WI38 (cell line): ENCODE measurements around the gene CNIH3.
A peak's percentile ranks its signal among the peaks of the same experiment; 100 is the strongest.

Experiments
- H3K4me3 ChIP-seq: 2 replicates; pipeline ENCODE4 v1.5.1; 2011; ENCODE audit warnings: low read depth, mild to moderate bottlenecking, control low read depth, low read length
- TF ChIP-seq, protein P1 (sequence below): IDR thresholded peaks from 2 replicates; pipeline ENCODE4 v1.5.1; 2012; ENCODE audit warnings: low read depth, mild to moderate bottlenecking, control low read depth, low read length

The CNIH3 gene

GRCh38 chr1:224644553-224645154 is 28.5 kb downstream of the CNIH3 start:
- no peak overlapping the region for H3K4me3 ChIP-seq
- TF ChIP-seq, protein P1, sequence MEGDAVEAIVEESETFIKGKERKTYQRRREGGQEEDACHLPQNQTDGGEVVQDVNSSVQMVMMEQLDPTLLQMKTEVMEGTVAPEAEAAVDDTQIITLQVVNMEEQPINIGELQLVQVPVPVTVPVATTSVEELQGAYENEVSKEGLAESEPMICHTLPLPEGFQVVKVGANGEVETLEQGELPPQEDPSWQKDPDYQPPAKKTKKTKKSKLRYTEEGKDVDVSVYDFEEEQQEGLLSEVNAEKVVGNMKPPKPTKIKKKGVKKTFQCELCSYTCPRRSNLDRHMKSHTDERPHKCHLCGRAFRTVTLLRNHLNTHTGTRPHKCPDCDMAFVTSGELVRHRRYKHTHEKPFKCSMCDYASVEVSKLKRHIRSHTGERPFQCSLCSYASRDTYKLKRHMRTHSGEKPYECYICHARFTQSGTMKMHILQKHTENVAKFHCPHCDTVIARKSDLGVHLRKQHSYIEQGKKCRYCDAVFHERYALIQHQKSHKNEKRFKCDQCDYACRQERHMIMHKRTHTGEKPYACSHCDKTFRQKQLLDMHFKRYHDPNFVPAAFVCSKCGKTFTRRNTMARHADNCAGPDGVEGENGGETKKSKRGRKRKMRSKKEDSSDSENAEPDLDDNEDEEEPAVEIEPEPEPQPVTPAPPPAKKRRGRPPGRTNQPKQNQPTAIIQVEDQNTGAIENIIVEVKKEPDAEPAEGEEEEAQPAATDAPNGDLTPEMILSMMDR, result peak; percentile 79

GRCh38 chr1:224647449-224647848 is 31.3 kb downstream of the CNIH3 start:
- H3K4me3 ChIP-seq, result no peak overlapping the region
- TF ChIP-seq, protein P1, result no peak

DNA sequence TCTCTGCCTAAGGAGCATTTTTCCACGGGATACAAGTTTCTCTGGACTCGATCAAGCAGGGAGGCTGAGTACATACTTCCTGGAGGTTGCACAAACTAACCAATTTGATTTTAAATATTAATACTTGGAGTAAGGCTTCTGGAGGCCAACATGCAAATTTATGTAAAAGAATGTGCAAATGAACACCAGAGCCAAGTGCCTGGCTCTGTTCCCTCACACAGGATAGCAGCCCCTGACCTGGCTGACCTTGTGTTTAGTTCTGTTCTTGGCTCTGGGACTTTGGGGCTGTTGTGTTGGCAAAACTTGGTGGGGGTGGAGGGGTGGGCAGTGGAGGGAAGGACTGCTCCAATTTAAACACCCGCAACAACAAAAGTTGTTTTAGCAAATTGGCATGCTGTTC is 34.2 kb downstream of the CNIH3 start:
- no peak overlapping the region for H3K4me3 ChIP-seq
- TF ChIP-seq, protein P1, result no peak

DNA sequence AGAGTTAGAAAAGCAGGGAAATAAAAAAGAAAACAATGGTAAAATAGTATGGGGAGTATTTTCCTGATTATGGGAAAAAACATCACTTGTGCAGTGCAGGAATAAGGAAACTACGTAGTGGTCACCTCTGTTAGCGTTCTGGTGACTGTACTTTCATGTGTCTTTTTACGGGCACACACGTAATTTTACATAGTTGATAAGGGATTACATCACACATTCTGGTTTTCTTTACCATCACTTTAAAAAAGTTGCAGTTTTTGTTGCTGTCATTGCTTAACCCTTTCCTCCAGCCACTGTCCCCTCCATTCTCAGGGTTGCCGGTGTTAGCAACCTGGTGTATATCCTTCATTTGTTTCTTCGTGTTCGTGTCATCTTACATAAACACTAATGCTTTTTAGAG is 35.1 kb downstream of the CNIH3 start:
- H3K4me3 ChIP-seq, result no peak overlapping the region
- TF ChIP-seq, protein P1, result no peak

DNA sequence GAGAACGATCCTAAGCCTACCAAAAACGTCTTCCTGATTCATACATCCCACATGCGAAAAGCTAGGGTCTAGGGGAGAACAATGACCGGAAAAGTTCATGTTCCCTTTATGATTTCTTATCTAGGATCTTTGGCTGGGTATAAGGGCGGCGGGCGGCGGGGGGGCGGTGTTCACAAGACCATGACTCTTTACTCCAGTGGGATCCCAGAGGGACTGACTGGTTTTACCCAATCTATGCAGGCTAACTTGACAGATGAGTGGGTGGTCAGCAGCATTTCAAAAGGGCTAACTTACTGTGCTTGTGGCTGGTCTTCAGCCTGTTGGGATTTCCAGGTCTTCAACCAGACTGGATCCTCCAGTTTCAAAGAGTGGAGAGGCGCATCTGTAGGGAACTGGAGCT is 40.3 kb downstream of the CNIH3 start:
- no peak overlapping the region for H3K4me3 ChIP-seq
- TF ChIP-seq, protein P1, result no peak

DNA sequence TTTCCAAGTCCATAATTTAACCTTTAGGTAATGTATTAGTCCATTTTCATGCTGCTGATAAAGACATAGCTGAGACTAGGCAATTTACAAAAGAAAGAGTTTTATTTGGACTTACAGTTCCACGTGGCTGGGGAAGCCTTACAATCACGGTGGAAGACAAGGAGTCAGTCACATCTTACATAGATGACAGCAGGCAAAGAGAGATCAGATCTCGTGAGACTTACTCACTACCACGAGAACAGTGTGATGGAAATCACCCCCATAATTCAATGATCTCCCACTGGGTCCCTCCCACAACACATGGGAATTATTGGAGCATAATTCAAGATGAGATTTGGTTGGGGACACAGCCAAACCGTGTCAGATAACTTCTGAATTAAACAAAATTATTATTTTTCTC is 44.0 kb downstream of the CNIH3 start:
- TF ChIP-seq, protein P1, result no peak
- H3K4me3 ChIP-seq, result no peak overlapping the region

DNA sequence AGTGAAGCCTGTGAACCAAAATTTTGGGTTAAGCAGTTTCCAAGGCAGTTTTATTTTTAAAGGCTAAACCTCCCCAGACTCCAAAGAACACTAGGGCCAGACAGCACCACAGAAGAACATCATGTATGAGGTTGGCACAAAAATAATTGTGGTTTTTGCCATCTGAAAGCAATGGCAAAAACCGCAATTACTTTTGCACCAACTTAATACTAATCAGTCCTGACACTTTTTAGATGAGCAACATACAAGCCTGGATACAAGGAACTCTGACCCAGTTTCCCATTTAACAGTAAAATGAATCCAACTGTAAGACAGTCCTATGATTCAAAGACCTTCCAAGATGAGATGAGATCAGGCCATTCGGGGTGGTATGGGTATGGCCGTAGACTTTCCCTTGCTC is 46.8 kb downstream of the CNIH3 start:
- no peak overlapping the region for H3K4me3 ChIP-seq
- TF ChIP-seq, protein P1, result no peak
